NK-92 treated with Interleukin-12 subunit alpha and Interleukin-12 subunit beta, amount 100 ng/mL, for 24 hours (cell line): ENCODE results near the gene ARHGAP15.

ENCODE experiments used
- DNase-seq: peaks from one replicate; lab custom pipeline; 2025; lab: John Stamatoyannopoulos, UW

Gene ARHGAP15

GRCh38 chr2:143263066-143263625 lies 133.9 kb downstream of the ARHGAP15 start:
- no peak for DNase-seq

DNA sequence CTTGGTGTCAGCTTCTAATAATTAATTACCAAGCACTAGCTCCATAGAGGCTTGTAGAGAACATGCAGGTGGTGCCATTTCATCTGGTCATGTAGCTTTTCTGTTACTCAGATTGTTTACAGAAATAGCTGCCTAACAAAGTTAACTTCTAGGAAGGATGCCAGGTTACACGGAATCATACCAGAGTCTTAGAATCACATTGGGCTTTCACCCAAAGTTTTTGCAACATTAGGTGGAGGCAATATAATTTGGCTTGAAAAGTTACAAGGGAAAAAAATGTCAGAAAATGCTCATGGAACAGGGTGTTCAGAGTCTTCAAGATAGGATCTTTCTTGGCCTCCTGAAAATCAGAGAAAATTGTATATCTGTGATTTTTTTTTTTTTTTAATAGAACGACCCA lies 135.6 kb downstream of the ARHGAP15 start:
- DNase-seq = no peak

DNA sequence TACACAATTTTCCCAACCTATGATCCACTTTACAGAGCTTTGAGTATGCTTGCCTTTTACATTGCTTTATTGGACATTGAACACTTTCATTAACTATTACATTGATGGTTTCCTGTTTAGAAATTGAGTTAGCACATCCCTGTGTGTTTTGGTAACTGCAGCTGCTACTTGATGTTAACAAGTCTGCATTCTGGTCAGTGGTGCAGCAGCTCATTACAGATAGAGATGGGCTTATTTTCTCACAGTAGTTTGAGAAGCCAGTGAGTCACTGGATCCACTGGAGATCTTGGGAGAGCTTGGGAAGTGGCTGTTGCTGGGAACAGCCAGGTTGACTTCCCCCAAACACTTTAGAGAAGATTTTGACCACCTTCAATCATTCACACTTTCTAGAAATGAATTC lies 150.5 kb downstream of the ARHGAP15 start:
- no peak for DNase-seq

DNA sequence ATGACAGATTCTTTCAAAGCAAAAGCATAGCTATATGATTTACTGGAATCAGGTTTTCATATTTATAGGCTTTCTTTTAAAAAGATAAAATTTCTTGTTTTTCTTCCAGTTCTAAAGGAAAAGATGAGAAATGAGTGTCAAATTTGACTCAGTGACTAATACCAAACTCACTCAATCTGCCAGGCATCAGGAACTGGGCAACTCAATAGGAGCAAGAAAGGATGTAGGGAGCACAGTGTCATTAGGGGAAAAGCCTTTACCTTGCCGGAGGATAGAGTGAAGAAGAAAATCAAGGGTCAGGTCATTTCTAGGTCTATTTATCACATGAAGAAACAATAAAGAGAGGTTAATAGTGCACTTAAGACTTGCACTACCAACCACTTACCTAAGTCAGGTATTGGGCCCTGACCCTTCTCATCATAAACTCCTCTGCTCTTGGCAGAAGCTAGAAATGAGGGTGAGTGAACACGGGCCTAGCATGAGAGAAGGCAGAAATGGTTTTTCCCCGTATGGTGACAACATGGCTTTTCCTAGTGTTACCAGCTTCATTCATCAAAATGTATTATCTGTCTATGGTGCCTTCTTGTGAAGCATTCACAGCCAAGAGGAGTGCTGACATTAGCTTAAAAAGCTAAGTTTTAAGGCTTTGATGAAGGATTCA lies 151.0 kb downstream of the ARHGAP15 start:
- no peak for DNase-seq

DNA sequence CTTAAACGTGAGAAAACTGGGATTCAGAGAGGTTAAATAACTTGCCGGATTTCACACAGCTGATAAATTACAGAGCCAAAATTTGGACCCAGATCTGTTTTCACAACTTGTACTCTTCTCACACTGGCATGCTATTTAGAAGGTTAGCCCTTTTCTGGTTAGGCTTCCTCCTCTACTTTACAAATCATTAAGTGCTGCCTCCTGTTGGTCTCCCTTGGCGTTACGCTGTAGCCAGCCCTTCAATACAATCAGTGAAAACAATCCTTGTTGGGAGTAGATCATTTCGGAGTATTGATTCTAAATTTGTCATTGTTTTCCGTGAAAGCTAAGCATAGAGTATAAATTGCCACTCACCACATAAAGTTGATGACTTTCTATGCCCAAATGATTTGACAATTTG lies 153.5 kb downstream of the ARHGAP15 start:
- no peak for DNase-seq

DNA sequence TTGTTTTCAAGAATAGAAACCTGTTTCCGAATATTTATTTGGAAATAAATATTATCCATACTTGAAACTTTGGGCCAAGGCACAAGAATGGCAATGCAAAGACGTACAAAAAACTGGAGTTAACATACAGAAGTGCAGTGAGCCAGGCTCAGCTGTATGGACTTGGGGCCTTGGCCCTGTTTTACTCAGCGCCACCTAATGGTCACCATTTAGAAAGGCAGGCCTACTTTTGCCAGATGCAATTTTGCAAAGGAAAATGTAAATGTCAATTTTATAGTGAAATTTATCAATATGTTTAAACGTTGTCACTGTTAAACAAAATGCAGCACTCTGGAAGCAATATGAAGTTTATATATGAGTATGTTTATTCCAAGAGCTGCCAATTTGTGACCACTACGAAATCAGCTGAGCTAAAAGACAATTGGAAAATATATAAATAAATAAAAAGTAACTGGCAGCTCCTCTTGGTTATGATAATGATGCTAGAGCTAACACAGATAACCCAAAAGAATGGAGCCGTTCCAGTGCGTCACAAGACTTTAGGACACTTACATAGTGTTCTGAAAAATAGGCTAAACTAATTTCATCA lies 155.0 kb downstream of the ARHGAP15 start:
- DNase-seq = no peak

GRCh38 chr2:143289025-143289424 lies 159.8 kb downstream of the ARHGAP15 start:
- DNase-seq = no peak

- DNase-seq = no peak
Measured at GRCh38 chr2:143290221-143290620, 161.0 kb downstream of the ARHGAP15 start.

GRCh38 chr2:143294068-143294467 lies 164.8 kb downstream of the ARHGAP15 start:
- DNase-seq = no peak

DNA sequence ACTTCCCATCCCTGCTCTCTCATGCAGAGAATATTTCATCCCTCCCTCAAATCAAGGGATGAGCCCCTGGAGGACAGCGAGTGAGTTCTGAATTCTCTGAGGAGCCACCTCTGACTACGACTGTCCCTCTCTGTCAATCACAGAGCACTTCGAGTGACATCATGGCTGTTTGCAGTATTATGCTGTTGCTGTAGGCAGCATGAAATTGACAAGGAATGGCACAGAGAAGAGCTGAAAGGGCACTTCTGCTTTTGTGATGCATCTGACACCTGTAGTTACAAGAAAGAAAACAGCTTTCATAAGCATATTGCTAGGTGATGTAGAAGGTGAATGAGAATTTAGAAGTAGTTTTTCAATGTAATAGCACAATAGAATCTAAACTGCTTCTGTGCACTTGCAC lies 166.9 kb downstream of the ARHGAP15 start:
- DNase-seq = no peak

- no peak for DNase-seq
Measured at GRCh38 chr2:143297182-143297581, 168.0 kb downstream of the ARHGAP15 start.

DNA sequence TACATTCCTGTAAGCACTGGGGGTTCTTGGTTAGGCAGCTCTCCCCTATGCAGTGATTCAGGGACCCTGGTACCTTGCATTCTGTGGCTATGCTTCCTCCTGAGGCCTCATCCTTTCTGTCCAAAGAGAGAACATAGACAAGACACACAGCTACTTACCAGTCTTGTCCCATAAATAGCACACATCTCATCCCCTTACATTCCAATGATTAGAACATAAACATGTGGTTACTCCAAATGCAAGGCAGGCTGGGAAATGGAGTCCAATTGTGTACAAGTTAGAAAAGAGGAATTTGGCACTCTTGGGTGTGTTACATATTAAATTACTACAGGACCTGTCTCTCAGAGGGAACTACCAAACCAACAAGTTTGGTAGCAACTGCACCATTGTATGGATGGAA lies 171.3 kb downstream of the ARHGAP15 start:
- no peak for DNase-seq

DNA sequence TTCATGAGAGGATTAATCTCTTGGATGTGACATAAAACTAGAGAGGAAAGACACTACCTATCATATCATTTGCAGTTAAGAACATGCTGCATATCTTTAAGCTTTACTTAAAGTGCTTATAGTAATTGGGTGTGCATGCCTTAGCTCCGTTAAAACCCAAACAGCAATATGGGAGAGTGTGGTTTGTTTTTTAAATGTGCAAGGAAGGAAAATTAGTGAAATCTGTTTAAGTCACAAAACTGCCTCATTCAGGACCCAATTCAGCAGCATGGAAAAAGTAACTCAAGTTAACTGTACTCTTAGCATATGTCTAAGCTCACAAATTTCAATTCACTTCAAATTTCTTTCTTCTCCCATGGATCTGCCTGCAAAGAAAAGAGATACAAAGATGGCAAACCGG lies 182.2 kb downstream of the ARHGAP15 start:
- no peak for DNase-seq

DNA sequence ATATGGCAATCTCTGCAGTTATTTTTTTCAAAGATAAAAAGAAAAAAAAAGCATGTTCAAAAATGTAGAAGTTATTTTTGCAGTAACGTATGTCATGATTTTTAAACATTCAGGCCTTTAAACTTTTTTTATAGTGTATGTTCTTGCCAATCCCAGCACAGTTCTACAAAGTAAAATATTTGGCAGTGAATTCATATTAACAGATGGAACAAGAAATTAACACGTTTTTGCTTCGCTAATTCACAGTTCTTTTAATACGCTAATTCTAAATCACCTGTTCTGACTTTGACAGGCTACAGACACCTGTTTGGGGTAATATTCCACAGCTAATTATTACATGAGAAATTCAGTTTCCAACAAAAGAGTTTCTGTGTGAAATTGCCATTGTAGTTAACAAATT lies 183.2 kb downstream of the ARHGAP15 start:
- DNase-seq = no peak

- no peak for DNase-seq
Measured at GRCh38 chr2:143313861-143314260, 184.6 kb downstream of the ARHGAP15 start.

- no peak for DNase-seq
Measured at GRCh38 chr2:143321994-143322393, 192.8 kb downstream of the ARHGAP15 start.

DNA sequence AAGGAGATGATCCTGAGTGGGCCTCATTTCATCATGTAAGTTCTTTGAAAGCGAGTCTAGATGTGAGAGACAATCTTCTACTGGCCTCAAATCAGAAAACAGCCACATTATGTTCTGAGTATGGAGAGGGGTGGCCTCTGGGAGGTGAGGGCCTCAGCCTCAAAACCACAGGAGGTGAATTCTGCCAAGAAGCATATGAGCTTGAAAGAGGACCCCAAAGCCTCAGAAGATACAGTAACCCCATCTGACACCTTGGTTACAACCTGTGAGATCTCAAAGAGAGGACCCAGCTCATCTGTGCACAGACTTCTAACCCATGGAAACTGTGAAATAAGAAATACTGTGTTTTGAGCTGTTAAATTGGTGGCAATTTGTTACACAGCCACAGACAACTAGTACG lies 200.1 kb downstream of the ARHGAP15 start:
- DNase-seq = no peak

GRCh38 chr2:143333168-143333791 lies 204.1 kb downstream of the ARHGAP15 start:
- DNase-seq = no peak

- DNase-seq = no peak
Measured at GRCh38 chr2:143333847-143334246, 204.6 kb downstream of the ARHGAP15 start.

DNA sequence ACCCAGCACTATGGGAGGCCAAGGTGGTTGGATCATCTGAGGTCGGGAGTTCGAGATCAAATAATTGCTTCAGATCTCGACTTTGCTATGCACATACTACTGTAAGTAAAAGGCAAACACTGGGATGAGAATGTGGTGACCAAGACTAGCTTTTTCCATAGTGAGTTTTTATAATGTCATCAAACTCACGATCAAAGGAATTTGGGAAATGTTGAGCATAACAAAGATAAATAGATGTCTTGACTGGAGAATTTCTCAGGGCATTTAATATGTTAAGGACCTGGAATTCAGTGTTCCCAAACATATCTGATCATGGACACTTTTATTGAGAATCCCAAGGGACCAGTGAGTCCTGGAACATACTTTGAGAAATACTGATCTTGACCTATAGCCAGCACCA lies 205.6 kb downstream of the ARHGAP15 start:
- DNase-seq = no peak

DNA sequence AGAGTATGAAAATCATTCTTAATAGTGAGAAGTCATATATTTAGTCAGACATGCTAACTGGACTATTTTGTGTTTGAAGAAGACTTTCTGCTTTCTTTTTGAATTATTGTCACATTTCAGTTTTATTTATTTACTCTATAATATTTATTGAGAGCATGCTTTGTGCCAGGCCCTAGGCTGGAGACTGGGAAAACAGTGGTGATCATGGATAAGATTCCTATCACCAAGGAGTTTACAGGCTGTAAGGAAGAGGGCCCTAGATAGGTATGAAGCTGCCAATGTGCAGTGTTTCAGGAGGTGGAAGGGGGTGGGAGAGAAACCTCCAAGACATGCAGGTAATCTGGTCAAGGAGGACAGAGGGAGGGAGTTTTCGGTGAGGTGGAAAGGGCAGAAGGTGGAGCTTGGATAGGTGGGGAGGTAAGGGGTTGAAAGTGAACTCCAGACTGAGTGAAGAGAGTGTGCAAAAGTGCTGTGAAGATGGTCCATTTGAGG lies 207.5 kb downstream of the ARHGAP15 start:
- DNase-seq = no peak

- DNase-seq = no peak
Measured at GRCh38 chr2:143341478-143341877, 212.3 kb downstream of the ARHGAP15 start.

- DNase-seq = no peak
Measured at GRCh38 chr2:143344780-143345179, 215.6 kb downstream of the ARHGAP15 start.
